Neural cell (in vitro differentiated cells): ENCODE results near the gene YPEL5. TPM values are rescaled to one million over a fixed set of nuclear protein-coding genes. Genes with fewer than 3 reads are reported as not detected.

Experiments
- H2AFZ ChIP-seq: fragments of 200-600, 300-800 bp; sonication (generic), shearing (Covaris generic); 2 replicates; pipeline ENCODE4 v1.6.0; 2014; ENCODE audit warnings: low read depth, mild to moderate bottlenecking, antibody characterized with exemption, low read length, moderate library complexity
- H3F3A ChIP-seq: fragments of 200-600 bp; shearing (Covaris generic); 2 replicates; pipeline ENCODE4 v1.6.1; 2016; ENCODE audit warnings: mild to moderate bottlenecking, moderate library complexity, mixed read lengths, antibody characterized with exemption, low read length; ENCODE audit not compliant: insufficient read depth, poor library complexity, severe bottlenecking
- H3K27ac ChIP-seq: fragments of 200-600, 300-800 bp; sonication (generic), shearing (Covaris generic); 2 replicates; pipeline ENCODE4 v1.5.1; 2014; ENCODE audit warnings: mild to moderate bottlenecking, low read length, moderate library complexity
- H3K27me3 ChIP-seq: fragments of 300-800, 200-600 bp; sonication (generic), shearing (Covaris generic); 2 replicates; pipeline ENCODE4 v1.6.0; 2014; ENCODE audit warnings: mild to moderate bottlenecking, low read depth, low read length, moderate library complexity; ENCODE audit not compliant: insufficient read depth
- H3K36me3 ChIP-seq: fragments of 300-800, 200-600 bp; sonication (generic), shearing (Covaris generic); 2 replicates; pipeline ENCODE4 v1.5.1; 2014; ENCODE audit warnings: mild to moderate bottlenecking, antibody characterized with exemption, low read length, moderate library complexity; ENCODE audit not compliant: insufficient read depth
- H3K4me2 ChIP-seq: fragments of 300-800, 200-600 bp; sonication (generic), shearing (Covaris generic); 2 replicates; pipeline ENCODE4 v1.6.0; 2014; ENCODE audit warnings: mild to moderate bottlenecking, low read length
- H3K4me3 ChIP-seq: fragments of 300-800, 200-600 bp; sonication (generic), shearing (Covaris generic); 2 replicates; pipeline ENCODE4 v1.5.1; 2014; ENCODE audit warnings: mild to moderate bottlenecking, low read length, moderate library complexity
- H3K79me2 ChIP-seq: fragments of 200-600 bp; shearing (Covaris generic); replicated peaks from 2 replicates; pipeline ENCODE4 v1.6.0; 2014; ENCODE audit warnings: mild to moderate bottlenecking, low read length, moderate library complexity; ENCODE audit not compliant: insufficient read depth
- H3K9ac ChIP-seq: fragments of 300-800, 200-600 bp; sonication (generic), shearing (Covaris generic); 2 replicates; pipeline ENCODE4 v1.6.1; 2016; ENCODE audit warnings: mild to moderate bottlenecking, low read length, mixed read lengths
- H3K9me2 ChIP-seq: fragments of 200-600 bp; shearing (Covaris generic); 2 replicates; pipeline ENCODE4 v1.6.1; 2016; ENCODE audit warnings: mild to moderate bottlenecking, low read length, mixed read lengths; ENCODE audit not compliant: insufficient read depth
- H3K9me3 ChIP-seq: fragments of 200-600, 300-800 bp; sonication (generic), shearing (Covaris generic); 2 replicates; pipeline ENCODE4 v1.6.1; 2016; ENCODE audit warnings: mild to moderate bottlenecking, mixed run types, low read length, moderate library complexity, mixed read lengths
- H4K20me1 ChIP-seq: fragments of 200-600 bp; shearing (Covaris generic); 2 replicates; pipeline ENCODE4 v1.6.1; 2016; ENCODE audit warnings: mild to moderate bottlenecking, mixed run types; ENCODE audit not compliant: insufficient read depth
- EP300 ChIP-seq: fragments of 450-650 bp; conservative IDR thresholded peaks from 2 replicates; pipeline ENCODE4 v1.6.1; 2014; ENCODE audit warnings: antibody characterized with exemption, mild to moderate bottlenecking, moderate library complexity; ENCODE audit not compliant: poor library complexity, severe bottlenecking
- EZH2 ChIP-seq: fragments of 200-600, 300-800 bp; shearing (Covaris generic), sonication (generic); IDR thresholded peaks from 2 replicates; pipeline ENCODE4 v1.6.1; 2014; ENCODE audit warnings: antibody characterized with exemption, low read length, borderline replicate concordance, mild to moderate bottlenecking; ENCODE audit not compliant: insufficient read depth, poor library complexity, severe bottlenecking
- MXI1 ChIP-seq: fragments of 450-650 bp; conservative IDR thresholded peaks from 2 replicates; pipeline ENCODE4 v1.6.1; 2014; ENCODE audit warnings: antibody characterized with exemption, mild to moderate bottlenecking; ENCODE audit not compliant: poor library complexity, severe bottlenecking
- POLR2AphosphoS5 ChIP-seq: IDR thresholded peaks from 2 replicates; pipeline ENCODE4 v1.6.1; 2012
- RAD21 ChIP-seq: fragments of 450-650 bp; conservative IDR thresholded peaks from 2 replicates; pipeline ENCODE4 v1.6.1; 2014; ENCODE audit warnings: antibody characterized with exemption, mild to moderate bottlenecking, moderate library complexity
- SMC3 ChIP-seq: fragments of 450-650 bp; conservative IDR thresholded peaks from 2 replicates; pipeline ENCODE4 v1.6.1; 2014; ENCODE audit warnings: antibody characterized with exemption, mild to moderate bottlenecking, moderate library complexity; ENCODE audit not compliant: poor library complexity
- TAF1 ChIP-seq: IDR thresholded peaks from 2 replicates; pipeline ENCODE4 v1.6.1; 2012; ENCODE audit warnings: low read depth
- polyA minus RNA-seq: library from RNA; depleted of rRNA, polyadenylated mRNA; stranded (reverse); fragments of >200 nt; gene quantifications from 2 replicates; pipeline ENCODE4 v1.2.3, GENCODE V29; 2014
- polyA plus RNA-seq: library from polyadenylated mRNA; depleted of rRNA; stranded (reverse); fragments of >200 nt; gene quantifications from 2 replicates; pipeline ENCODE4 v1.2.3, GENCODE V29; 2014
- TF ChIP-seq, protein P1 (sequence below): fragments of 450-650 bp; IDR thresholded peaks from 2 replicates; pipeline ENCODE4 v1.5.1; 2014; ENCODE audit warnings: antibody characterized with exemption, mild to moderate bottlenecking, moderate library complexity; ENCODE audit not compliant: poor library complexity, severe bottlenecking
- TF ChIP-seq, protein P2 (sequence below): IDR thresholded peaks from 2 replicates; pipeline ENCODE4 v1.6.1; 2012; ENCODE audit warnings: borderline replicate concordance

YPEL5 gene
- polyA plus RNA-seq (111 and 130 TPM in 2 replicates), polyA minus RNA-seq (125 and 133 TPM in 2 replicates)

DNA sequence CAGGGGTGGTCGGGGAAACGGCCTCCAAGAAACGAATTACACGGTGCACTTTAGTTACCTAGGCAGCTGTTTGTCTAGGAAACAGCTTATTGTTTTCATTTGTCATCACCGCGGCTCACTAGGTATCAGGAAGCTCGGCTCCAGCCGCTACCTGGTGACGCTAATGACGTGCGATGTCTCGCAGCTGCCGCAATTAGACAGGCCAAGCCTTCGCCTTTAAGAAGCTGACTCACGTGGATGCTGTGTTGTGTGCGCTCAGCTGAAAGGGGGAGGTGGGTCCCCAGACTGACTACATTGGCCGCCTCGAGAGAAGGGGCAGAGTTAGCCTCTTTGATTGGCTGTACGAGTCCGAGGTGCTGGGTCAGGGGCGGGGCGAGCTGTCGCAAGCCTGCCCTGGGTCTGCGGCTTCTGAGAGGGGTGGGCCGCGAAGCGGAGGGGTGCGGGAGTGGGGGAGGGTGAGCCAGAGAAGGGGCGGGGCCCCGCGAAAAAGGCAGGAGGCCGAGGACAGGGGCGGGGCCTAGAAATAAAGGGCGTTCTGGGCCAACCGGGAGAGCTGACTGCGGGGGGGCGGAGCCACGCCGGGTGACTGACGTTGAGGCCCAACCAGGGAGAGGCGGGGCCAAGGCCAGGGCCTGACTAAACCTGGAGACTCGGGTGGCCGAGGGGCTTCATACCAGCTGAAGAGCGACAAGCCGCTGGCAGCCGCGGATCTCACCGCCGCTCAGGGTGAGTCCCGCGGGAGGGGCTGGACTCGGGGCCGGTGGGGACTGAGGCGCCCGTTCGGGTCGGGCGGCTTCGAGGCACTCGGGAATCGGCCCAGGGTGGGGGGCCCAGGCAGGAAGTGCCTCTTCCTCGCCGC is at the start of gene YPEL5:
TSS of gene YPEL5 (plus strand) at position 671 of the 859 bp plus-strand sequence. CDS start 9,645 bp downstream, outside the sequence.
- Histone ChIP-seq H4K20me1 (peaks cover 7% of the 10 kb centered on the region), H3K79me2 (peaks cover 14% of the 10 kb centered on the region), H3K27me3 (no peaks in the 10 kb centered on the region), H3K9me3 (no peaks in the 10 kb centered on the region), H3K9ac (peak within 1 kb of the TSS; percentile 99), H3K9me2 (no peaks in the 10 kb centered on the region), H3K4me3 (peak within 1 kb of the TSS; percentile 83), H2AFZ (peak within 1 kb of the TSS; percentile 91), H3K36me3 (no peaks in the 10 kb centered on the region), H3K4me2 (peak within 1 kb of the TSS; percentile 89), H3K27ac (peak within 1 kb of the TSS; percentile 97), H3F3A (peaks cover 8% of the 10 kb centered on the region)
- peak; percentile 51 for TF ChIP-seq MXI1
- peak; percentile 8 for TF ChIP-seq RAD21
- TF ChIP-seq SMC3, result peak; percentile 18
- TF ChIP-seq, protein P1, sequence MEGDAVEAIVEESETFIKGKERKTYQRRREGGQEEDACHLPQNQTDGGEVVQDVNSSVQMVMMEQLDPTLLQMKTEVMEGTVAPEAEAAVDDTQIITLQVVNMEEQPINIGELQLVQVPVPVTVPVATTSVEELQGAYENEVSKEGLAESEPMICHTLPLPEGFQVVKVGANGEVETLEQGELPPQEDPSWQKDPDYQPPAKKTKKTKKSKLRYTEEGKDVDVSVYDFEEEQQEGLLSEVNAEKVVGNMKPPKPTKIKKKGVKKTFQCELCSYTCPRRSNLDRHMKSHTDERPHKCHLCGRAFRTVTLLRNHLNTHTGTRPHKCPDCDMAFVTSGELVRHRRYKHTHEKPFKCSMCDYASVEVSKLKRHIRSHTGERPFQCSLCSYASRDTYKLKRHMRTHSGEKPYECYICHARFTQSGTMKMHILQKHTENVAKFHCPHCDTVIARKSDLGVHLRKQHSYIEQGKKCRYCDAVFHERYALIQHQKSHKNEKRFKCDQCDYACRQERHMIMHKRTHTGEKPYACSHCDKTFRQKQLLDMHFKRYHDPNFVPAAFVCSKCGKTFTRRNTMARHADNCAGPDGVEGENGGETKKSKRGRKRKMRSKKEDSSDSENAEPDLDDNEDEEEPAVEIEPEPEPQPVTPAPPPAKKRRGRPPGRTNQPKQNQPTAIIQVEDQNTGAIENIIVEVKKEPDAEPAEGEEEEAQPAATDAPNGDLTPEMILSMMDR, result no peak
- TF ChIP-seq TAF1, result peak; percentile 74
- TF ChIP-seq EP300, result peak; percentile 93
- TF ChIP-seq, protein P2, sequence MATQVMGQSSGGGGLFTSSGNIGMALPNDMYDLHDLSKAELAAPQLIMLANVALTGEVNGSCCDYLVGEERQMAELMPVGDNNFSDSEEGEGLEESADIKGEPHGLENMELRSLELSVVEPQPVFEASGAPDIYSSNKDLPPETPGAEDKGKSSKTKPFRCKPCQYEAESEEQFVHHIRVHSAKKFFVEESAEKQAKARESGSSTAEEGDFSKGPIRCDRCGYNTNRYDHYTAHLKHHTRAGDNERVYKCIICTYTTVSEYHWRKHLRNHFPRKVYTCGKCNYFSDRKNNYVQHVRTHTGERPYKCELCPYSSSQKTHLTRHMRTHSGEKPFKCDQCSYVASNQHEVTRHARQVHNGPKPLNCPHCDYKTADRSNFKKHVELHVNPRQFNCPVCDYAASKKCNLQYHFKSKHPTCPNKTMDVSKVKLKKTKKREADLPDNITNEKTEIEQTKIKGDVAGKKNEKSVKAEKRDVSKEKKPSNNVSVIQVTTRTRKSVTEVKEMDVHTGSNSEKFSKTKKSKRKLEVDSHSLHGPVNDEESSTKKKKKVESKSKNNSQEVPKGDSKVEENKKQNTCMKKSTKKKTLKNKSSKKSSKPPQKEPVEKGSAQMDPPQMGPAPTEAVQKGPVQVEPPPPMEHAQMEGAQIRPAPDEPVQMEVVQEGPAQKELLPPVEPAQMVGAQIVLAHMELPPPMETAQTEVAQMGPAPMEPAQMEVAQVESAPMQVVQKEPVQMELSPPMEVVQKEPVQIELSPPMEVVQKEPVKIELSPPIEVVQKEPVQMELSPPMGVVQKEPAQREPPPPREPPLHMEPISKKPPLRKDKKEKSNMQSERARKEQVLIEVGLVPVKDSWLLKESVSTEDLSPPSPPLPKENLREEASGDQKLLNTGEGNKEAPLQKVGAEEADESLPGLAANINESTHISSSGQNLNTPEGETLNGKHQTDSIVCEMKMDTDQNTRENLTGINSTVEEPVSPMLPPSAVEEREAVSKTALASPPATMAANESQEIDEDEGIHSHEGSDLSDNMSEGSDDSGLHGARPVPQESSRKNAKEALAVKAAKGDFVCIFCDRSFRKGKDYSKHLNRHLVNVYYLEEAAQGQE, result peak; percentile 91
- TF ChIP-seq EZH2, result no peak
- TF ChIP-seq POLR2AphosphoS5, result peak; percentile 98

DNA sequence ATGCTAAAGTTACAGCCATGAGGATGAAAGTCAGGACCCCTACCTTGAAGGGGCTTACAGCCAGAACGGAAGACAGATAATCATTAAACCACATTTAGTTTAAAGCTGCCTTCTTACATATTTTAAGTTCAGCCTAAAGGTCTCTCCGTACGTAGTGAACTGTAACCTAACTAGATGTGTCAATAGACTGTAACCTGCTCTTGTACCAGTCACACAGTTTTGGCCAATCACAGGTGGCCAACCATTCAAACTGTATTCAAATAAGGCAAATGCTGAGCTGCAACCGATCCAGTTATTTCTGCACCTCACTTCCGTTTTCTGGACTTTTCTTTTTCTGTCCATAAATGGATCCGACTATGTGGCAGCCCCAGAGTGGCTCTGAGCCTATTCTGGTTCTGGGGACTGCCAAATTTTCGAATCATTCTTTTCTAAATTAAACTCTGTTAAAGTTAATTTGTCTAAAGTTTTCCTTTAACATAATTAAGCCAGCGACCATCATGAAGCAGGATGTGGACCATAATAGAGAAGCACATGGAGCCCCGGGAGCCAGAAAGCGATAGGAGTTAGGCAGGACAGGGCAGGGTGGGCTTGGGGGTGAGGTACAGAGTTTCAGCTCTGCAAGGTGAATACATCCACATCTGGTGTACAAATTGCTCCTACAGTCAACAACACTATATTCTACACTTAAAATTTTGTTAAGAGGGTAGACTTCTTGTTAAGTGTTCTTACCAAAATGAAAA is 48.4 kb upstream of the YPEL5 start:
- no peaks in the 10 kb centered on the region for H3K27me3 ChIP-seq
- H3K4me2 ChIP-seq, result no peak overlapping the region
- H3F3A ChIP-seq, result no peaks in the 10 kb centered on the region
- H3K9me2 ChIP-seq, result no peaks in the 10 kb centered on the region
- H3K36me3 ChIP-seq, result no peaks in the 10 kb centered on the region
- TF ChIP-seq RAD21 (no peak), TAF1 (no peak), SMC3 (no peak), EP300 (no peak), POLR2AphosphoS5 (no peak), MXI1 (no peak), EZH2 (no peak)
- TF ChIP-seq, protein P2, result no peak
- TF ChIP-seq, protein P1, result no peak
- H3K9ac ChIP-seq, result no peak overlapping the region
- no peak overlapping the region for H2AFZ ChIP-seq
- no peak overlapping the region for H3K27ac ChIP-seq
- no peaks in the 10 kb centered on the region for H3K79me2 ChIP-seq
- no peaks in the 10 kb centered on the region for H4K20me1 ChIP-seq
- no peaks in the 10 kb centered on the region for H3K9me3 ChIP-seq
- no peak overlapping the region for H3K4me3 ChIP-seq
